ENCODE measurements around the gene JAG1. TPM values are rescaled to one million over a fixed set of nuclear protein-coding genes. Genes with fewer than 3 reads are reported as not detected.

The JAG1 gene
- total and polyA plus RNA-seq, 2 donors (not counting 3 experiments of a cell fraction or from before 2014, with no cell fraction given): 19.7 to 37.0 TPM

- H3K79me2 ChIP-seq (ENCODE audit: control insufficient read depth, insufficient read depth, low read length): peaks cover 68% of the 10 kb centered on the region
- TSS peak; percentile 4 for BruUV-seq (replicated peaks)
- FAIRE-seq (peak; percentile 76), DNase-seq (ENCODE audit: low read depth, low spot score) (peak; percentile 63)
- H3K9me1 ChIP-seq (replicated peaks; ENCODE audit: control insufficient read depth, extremely low read depth, insufficient read depth, low read length): no peaks in the 10 kb centered on the region
- peak overlapping the region; percentile 83 for H3K27ac ChIP-seq (ENCODE audit: insufficient read depth, low read depth, low read length)
- intact Hi-C loops (cut with micrococcal nuclease): loop anchor here (1.0 to 5.0 kb wide), 14 partner anchors 66 to 1382 kb away; no protein-coding TSS in a partner anchor
- dilution Hi-C loops (cut with MboI; ENCODE audit: extremely low pct_ligation_motif_present, low sequenced_read_pairs): no loop called here
- H2AFZ ChIP-seq (ENCODE audit: low read depth, low read length): peak overlapping the region; percentile 47
- H4K20me1 ChIP-seq (replicated peaks; ENCODE audit: control insufficient read depth, extremely low read depth, insufficient read depth, low read length): no peaks in the 10 kb centered on the region
- no peaks in the 10 kb centered on the region for H3K9me3 ChIP-seq (replicated peaks; ENCODE audit: control insufficient read depth, insufficient read depth, low read length)
- ChIA-PET POLR2A (interaction anchor here (0.8 to 1.0 kb wide), 2 partner anchors 546 to 597 kb away, joined by 3 to 5 read pairs; no protein-coding TSS in a partner anchor), CTCF (interaction anchor here (0.6 to 6.0 kb wide), 24 partner anchors 8 to 873 kb away, joined by 3 to 55 read pairs (median 6); no protein-coding TSS in a partner anchor)
- H3K4me3 ChIP-seq (replicated peaks in 1 of 3; ENCODE audit: insufficient read depth in 1 of 3, low read depth in 1 of 3, low read length in 3 of 3): peak overlapping the region; percentile 13 to 94 (median 91)
- peaks cover 58% of the 10 kb centered on the region for H3K4me1 ChIP-seq (ENCODE audit: control insufficient read depth, extremely low read depth, insufficient read depth, low read length)
- peak overlapping the region; percentile 92 for H3K9ac ChIP-seq (replicated peaks; ENCODE audit: extremely low read depth, insufficient read depth, low read length)
- H3K4me2 ChIP-seq (ENCODE audit: insufficient read depth, low read length): peak overlapping the region; percentile 93
- H3K27me3 ChIP-seq (ENCODE audit: control insufficient read depth in 2 of 2, insufficient read depth in 2 of 2, low read length in 2 of 2): no peaks in the 10 kb centered on the region
- TF ChIP-seq JUN (IDR thresholded peaks at IDR 0.05; ENCODE audit: borderline replicate concordance, insufficient read depth, insufficient read length, low read depth) (no peak), GATA2 (IDR thresholded peaks at IDR 0.05; ENCODE audit: insufficient read depth, insufficient read length, low read depth, low read length) (no peak), MYC (IDR thresholded peaks at IDR 0.05; ENCODE audit: low read depth, low read length) (no peak), FOS (IDR thresholded peaks at IDR 0.05; ENCODE audit: borderline replicate concordance, insufficient read depth, low read length) (no peak), MAX (IDR thresholded peaks at IDR 0.05; ENCODE audit: insufficient read depth, insufficient read length) (no peak), EZH2 (IDR thresholded peaks at IDR 0.05; ENCODE audit: borderline replicate concordance, low read depth, low read length, severe bottlenecking) (no peak), POLR2A (IDR thresholded peaks at IDR 0.05; ENCODE audit: low read depth, low read length) (no peak), CTCF (IDR thresholded peaks at IDR 0.05; ENCODE audit: extremely low read depth in 1 of 2, insufficient read depth in 1 of 2, low read depth in 1 of 2, low read length in 2 of 2) (no peak), POLR2AphosphoS5 (IDR thresholded peaks at IDR 0.05; ENCODE audit: insufficient read depth, low read depth, low read length) (no peak)
- H3K36me3 ChIP-seq (ENCODE audit: control insufficient read depth in 2 of 2, extremely low read depth in 1 of 2, insufficient read depth in 2 of 2, low read length in 2 of 2): peaks cover 2 to 3% of the 10 kb centered on the region in 2 experiments
Observed at GRCh38 chr20:10670501-10671220, 3.1 kb downstream of the JAG1 start.

Data from endothelial cell of umbilical vein (primary cell).